HG02870 (cell line): ENCODE results near the gene TADA2B.
A peak's percentile ranks its signal among the peaks of the same experiment; 100 is the strongest.

Experiments
- ATAC-seq: cut with Tn5 transposase; IDR thresholded peaks from one replicate; pipeline ENCODE4 v1.9.1; 2021; ENCODE audit warnings: mild to moderate bottlenecking, moderate library complexity; ENCODE audit not compliant: unreplicated experiment

TADA2B gene

DNA sequence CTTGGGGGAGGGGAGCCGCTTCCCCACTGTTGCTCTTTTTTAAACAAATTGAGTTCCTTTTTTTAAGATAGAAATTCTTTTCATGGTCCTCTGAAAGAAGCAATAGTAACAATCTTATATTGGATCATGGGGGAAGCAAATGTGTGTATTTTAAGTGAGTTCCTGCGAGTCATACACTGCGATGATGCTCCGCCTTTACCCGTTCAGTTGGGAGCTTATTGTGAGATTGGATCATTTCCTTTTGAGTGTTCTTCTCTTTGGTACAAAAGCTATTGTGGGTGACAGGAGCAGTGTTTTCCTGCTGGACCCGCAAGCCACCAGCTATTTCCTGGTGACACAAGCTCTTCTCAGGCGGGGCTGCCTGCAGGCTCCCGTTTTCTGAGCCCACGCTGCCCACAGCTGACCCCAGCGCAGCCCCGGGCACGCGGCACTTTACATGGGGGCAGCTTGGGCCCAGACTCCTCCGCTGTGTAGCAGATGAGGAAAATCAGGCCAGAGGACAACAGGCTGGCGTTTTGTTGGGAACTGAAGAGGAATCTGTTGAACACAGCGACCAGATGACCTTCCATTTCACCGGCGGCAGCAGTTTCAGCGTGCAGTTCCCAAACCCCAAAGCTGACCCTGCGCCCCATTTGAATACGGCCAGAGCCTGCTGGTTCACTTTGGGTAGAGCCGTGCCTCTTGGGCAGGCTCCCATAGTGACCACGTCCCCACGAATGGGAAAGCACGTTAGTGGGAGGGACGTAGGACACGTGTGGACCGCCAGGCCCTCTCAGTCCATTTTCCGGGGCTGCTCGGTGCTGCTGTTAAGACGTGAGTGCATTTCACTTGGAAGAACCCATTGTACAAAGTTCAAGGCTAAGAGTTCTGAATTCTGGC, 12.2 kb downstream of the TADA2B start:
- no peak for ATAC-seq

DNA sequence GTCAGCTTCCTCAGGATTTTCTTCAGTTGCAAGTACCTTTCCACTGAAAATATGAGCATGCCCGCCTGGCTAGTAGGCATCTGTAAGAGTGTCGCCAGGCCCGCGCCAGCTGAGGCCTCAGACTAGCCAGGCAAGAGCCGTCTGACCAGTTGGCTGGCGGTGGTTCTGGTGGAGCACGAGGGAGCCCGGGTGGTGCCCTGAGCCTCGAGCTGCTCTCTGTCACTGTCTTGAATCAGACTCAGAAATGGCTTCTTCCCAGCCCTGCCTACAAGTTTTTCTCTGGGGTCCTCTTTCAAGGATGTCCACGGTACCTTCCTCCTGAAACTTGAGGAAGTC, 12.8 kb downstream of the TADA2B start:
- ATAC-seq: no peak

DNA sequence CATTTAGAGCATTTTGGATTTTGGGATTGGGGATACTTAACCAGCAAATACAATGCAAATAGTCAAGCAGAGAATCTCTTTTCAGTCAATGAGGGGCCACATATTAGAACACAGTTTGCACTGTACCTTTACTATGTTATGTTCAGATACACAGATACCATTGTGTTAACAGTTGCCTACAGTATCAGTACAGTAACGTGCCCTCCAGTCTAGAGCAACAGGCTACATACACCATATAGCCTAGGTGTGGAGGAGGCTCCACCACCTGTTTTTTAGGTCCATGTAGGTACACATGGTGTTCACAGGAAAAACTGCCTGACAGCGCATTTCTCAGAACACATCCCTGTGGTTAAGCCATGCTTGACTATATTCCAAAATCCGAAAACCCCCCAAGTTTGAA, 15.6 kb downstream of the TADA2B start:
- no peak for ATAC-seq

DNA sequence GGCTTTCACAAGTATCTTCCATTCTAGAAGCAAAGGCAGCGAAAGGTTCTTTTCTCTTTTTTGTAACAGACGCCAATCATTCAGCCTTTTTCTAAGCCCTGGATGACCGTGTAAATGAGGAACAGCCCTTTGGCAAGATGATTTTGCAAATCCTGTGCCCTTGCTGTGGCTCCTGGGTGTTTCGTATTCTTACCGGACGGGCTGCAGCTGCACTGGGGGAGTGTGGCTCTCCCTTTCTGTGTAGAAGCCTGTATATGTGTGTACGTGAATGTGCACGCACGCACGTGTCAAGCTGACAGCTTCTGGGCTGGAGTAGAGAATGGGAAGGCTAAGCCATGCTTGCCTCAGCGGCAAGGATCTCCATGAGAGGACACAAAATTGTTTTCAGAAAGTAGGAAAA, 16.5 kb downstream of the TADA2B start:
- ATAC-seq: no peak

DNA sequence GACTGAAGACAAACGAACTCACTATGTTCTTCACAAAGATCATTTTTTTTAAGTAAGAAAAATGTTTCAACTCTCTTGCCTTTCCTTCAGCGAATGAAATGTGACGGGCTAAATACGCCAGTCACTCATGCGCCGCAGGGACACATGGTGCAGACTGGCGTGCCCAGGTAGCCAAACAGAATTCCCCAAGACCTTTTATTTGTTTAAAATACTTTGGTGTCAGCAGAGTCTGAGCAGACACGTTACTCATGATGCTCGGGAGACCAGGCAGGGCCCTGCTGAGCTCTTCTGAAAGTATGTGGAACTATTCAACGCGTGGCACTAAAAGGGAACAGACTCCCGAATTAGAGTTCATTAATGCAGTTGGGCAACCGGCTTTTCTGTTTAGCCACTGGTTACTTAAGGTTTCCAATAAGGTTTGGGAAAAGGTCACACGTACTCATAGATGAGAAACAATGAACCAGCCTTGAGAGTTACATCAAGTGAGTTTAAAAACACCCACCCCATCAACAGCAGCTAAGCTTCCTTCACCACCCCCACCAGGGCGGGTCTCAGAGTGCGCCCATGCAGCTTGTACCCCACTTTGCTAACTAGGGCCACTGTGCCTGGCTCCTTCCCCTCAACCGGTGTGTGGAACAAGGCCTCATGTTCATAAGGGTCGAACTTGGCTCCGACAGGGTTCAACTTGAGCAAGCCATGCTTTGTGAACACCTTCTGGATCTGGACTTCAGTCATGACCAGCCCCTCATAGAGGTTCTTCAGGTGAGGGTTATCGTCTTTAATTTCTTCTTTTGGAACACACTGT, 17.4 kb downstream of the TADA2B start:
- ATAC-seq: no peak

DNA sequence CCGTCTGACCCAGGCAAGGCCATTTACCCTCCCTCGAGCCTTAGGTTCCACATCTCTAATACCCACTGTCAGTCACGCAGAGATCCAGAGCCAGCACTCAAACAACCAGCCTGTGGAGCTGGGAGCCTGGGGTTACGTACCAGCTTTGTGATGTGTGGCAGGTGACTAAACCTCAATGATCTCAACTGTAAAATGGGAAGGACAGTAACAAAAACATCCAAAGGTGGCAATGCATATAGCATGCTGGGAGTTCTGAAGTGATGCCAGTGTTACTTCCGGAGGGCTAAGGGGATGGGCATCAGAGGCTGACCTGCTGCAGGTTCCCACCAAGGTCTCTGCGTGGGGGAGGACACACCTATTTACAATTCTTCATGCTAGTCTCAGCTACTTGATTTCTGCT, 18.6 kb downstream of the TADA2B start:
- no peak for ATAC-seq

DNA sequence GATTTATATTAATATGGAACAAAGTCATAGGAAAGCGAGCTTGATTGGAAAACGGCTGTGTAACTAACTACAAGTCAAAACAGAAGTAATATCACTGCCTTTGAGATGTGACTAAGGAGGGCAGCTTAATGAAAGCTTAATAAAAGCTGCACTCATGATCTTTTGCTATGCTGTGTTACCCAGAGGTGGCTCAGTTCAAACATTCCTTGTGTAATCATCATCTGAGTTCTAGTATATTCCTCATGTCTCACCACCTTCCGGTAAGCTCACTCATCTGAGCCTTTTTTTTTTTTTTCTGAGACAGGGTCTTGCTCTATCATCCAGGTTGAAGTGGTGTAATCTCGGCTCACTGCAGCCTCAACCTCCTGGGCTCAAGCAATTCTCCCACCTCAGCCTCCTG, 19.6 kb downstream of the TADA2B start:
- ATAC-seq: no peak

DNA sequence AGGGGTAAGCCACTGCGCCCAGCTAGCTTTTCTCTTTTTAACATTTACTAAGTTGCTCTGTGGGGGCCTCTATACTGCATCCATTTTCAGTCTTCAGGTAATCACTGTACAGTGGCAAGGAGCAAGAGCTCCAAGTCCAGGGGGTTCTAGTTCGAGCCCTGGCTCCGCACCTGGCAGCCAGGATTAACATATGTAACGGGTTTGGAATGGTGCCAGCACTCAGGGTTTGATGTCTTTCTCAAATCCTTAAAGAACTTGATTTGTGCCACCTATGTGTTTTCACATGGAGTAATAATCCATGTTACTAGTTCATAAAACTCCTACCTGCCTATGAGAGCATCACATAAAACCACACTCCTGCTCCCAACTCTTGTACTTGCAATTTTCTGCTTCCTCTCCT, 20.2 kb downstream of the TADA2B start:
- no peak for ATAC-seq

DNA sequence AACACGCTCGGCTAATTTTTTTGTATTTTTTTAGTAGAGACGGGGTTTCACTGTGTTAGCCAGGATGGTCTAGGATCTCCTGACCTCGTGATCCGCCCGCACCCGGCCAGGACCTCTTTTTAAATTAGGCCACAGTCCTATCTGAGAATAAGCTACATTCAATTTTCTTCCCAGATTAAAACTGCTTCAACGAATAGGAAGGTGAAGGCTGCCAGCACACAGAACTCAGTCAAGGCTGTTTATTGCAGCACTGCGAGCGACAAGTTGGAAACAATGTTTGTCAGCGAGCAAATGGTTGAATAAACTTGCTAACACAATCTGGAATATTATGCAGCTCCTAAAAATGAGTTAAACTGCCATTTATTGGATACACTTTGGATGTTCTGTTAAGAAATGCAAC, 22.8 kb downstream of the TADA2B start:
- no peak for ATAC-seq

DNA sequence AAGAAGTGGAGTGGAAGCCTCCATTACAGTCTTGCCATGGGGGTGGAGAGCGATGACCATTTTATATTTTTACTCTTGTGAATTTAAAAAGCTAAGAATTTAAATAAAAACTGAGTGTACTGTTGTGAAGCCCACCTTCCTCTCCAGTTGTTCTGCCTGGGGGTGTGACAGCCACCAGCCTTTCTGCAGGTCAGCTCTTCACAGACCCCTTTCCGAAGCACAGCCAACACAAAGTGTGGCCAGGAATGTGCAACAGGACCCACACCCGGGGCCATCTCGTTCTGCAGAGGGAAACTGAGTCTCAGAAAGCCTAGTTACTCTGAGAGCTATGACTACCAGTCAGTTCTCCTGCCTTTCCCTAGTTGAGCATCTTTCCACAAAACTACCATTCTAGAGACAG, 23.3 kb downstream of the TADA2B start:
- no peak for ATAC-seq

DNA sequence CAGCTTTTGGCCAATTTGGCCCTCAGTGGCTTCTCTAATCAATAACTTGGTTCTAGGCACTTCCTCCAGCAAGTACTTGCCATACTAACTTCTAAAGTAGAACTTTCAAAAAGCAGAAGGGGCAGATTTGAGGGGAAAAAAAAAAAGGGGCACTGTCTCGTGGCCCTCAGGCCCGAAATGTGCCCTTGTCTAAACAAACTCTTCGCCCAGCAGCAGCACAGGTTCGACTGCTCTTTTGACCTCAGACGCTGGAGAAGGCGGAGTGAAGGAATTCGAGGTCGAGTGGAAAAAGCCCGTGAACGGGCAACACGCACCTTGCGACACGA, 23.9 kb downstream of the TADA2B start:
- no peak for ATAC-seq

DNA sequence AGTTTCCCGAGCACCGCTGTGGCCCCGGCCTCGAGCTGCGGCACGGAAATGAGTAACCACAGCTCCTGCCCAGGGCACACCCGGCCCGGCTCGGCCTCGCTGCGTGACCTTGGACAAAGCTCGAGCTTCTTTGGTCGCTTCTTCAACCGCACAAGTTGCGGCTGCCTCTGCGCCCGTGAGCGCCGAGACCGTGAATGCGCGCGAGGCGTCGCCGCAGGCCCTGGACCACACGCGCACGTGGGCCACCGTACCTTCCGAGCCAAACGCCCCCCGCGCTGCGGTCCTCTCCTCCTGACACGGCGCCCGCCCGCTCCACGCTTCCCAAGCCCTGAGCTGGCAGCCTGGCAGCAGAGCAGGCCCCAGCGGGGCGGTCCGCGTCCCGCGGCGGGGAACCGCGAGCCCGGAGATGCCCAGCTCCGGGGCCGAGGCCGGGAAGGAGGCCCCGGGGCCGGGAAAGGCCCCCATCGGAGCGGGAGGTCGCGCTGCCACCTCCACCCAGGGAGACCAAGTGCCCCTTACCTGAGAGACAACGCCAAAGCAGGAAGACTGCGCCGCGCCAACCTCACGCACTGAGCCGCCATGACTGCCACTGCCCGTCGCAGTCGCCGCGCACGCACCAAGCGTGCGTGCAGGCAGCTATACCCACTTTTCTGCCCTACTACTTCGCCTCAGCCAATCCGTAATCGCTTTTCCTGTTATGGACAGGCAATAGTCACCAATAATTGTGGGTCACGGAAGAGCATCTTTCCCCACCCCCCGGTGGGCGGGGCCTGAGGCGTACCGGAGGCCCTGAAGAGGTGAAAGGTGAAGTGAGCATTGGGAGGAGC, 24.5 kb downstream of the TADA2B start, which contains the start of gene GRPEL1:
GRPEL1 (minus strand) TSS at position 613 of the 827 bp plus-strand sequence; CDS start at position 581, 32 bp downstream.
- ATAC-seq: peak; percentile 80

DNA sequence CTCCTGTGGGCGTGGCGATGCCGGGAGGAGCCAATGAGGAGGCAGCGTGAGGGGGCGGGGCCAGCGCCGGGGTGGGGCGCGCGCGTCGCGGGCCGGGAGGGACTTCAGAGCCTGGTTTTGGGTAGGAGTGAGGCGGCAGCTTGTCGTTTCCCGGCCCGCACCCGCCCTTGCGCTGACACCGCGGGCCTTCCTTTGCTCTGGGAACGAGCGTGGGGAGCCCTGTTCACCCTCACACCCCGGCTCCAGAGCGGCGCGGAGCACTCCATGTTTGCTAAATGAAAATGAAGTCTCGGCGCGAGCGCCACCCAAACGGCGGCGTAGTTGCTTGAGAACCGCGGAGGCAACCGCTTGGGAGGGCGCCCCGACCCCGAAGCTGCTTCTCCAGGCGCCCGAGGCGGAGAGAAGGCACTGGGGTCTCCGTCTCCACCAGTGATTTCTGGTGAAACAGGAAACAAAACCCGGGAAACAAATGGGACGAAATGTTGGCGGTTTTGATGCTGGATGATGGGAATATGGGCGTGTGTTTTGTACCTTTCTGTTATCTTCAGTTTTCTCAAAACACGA, 25.2 kb downstream of the TADA2B start:
- ATAC-seq: peak; percentile 14

DNA sequence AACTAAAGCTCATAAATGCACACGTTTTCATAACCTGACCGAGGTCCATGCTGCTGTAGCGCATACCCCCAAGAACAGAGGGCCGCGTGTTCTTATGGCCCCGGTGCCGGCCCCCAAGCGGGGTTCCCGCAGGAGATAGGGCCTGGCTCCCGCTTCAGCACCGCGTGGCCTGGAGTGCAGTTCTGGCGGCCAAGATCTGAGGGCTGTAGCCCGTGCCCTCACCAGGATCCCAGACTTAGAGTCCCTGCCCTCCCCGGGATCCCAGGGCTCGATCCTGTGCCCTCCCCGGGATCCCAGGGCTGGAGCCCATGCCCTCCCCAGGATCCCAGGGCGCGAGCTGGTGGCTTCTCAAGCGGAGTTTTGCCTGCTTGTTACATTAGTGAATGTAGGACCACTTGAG, 25.7 kb downstream of the TADA2B start:
- no peak for ATAC-seq

DNA sequence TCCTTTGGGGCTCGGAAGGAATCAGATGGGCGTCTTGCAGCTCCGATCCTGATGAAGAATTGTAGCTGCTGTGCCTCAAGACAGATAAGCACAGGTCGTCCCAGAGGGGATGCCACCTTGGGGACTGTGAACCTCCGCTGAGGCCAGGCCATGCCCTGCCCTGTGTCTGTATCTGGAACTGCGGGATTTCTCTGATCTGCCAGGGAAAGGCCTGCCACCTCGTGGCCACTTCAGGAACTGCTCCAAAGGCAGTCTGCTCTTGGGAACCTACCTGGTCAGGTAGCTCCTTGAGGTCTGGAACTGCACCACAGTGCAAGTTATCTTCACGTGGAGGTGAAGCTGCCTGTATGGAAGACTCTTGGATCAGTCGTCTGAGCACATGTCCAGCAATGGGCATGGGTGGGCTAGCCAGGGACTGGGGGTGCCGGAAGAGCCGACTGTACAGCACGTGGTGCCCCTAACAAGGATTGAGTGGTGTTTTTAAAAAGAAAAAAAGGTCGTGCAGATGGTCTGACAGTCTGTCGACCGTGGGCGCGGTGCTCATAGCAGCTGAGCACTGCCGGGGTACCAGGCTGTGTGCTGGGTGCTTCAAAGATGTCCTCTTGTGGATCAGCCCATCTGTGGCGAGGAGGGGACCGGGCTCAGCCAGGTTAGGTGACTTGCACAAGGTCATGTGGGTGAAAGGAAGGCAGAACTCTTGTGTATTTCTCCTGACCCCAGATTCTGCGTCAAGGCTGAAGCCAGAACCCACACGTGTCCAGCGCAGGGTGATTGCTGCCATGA, 27.7 kb downstream of the TADA2B start:
- peak; percentile 33 for ATAC-seq

DNA sequence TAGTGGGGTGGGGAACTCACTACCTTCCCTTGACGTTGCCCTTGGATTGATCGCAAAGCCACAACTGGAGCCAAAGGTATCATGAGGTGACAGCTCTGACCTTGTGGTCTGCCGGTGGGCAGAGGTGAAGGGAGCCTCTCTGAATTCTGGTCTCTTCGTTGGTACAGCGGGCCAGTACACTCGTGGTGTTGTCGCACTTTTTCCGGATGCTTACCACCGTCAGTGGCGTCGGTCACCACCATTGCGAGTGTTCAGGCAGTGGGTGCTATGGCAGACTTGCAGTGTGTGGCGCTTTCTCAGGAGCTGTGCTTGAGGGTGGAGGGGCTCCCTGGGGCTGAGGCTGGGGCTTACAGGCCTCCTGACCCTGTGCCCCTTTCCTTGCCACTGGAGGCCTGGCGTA, 29.9 kb downstream of the TADA2B start:
- ATAC-seq: no peak

DNA sequence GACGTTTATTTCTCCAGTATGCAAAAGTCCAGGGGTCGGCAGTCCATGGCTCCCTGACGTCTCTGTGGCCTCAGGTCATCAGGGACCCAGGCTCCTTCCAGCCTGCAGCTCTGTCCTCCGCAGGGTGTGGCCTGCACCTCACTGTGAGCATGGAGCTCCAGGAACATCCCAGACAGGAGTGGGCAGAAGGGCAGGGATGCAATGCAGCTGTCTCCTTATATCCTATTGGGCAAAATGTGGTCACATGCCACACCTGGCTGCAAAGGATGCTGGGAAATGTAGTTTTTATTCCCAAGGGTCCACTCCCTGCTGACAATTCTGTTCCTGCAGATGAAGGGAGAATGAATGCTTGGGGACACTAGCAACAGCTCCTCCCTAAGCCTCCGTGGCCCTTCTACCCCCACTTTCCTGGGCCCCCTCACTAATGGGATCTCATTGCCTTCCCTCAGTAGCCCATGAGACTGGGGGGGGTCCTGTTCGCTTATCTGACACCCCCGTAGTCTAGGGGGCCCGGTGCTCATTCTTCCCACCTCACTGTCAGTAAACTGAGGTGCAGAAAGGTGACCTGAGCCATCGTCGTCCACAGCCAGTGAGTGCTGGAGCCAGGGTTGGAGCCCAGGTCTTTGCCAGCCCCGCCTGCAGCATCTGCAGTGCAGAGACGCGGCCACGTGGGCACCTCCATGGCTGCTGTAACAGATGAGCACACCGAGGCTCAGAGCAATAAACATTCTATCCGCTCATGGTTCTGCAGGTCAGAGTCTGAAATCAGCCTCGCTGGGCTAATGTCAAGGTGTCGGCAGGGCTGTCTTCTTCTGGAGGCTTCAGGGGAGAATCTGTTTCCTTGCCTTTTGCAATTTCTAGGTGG, 30.6 kb downstream of the TADA2B start:
- no peak for ATAC-seq

DNA sequence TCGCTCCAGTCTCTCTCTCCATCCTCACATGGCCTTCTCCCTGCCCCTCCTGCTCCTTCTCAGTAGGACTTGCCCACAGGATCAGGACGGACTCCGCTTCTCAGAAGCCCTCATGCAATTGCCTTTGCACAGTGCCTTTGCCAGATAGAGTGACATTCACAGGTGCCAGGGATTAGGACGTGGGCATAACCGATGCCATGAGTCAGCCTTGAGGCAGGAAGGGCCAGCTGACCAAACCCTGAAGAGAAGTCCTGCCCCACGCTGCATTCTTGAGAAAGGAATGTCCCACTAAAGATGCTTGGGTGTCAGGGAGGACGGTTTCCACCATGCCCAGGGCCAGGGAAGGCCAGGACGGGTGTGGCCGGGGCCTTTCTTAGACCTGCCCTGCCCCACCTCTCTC, 31.3 kb downstream of the TADA2B start:
- no peak for ATAC-seq

DNA sequence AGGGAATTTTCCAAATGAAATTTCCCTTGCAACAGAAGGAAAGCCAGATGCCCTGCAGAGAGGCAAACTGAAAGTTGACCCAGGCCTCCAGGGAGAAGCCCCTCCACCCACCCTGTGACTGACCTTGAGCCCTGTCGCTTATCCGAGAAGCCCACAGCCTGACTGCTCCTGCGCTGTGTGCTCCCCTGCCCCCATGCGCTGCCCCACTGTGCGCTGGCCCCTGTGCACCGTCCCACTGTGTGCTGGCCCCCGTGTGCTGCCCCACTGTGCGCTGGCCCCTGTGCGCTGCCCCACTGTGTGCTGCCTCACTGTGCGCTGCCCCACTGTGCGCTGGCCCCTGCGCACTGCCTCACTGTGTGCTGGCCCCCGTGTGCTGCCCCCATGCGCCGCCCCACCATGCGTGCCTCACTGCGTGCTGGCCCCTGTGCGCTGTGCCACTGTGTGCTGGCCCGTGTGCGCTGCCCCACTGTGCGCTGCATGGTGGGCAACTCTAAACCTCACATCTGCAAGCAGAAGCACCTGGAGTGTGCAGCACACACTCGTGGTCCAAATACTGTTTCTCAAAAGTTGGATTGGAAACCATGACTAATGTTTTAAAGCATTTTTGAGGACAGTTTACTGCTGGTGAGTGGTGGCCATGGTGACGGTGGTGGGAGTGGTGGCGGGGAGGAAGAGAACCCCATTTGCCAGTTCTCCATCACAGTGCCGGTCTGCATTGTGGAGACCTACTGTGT, 33.0 kb downstream of the TADA2B start:
- ATAC-seq: no peak
